Trophoblast cell (in vitro differentiated cells and primary cell): Measurements from ENCODE around the gene ARHGAP22.

Source experiments
- DNase-seq, 2 donors: peaks; one replicate each; pipeline ENCODE4 v3.0.0-alpha.2; 2016
- H2AFZ ChIP-seq: 2 replicates; pipeline ENCODE4 v1.6.1; 2013; ENCODE audit warnings: low read length, moderate library complexity, mild to moderate bottlenecking; ENCODE audit not compliant: insufficient read depth, poor library complexity
- H2AK5ac ChIP-seq: 2 replicates; pipeline ENCODE4 v1.6.1; 2013; ENCODE audit warnings: mild to moderate bottlenecking, low read length
- H2BK120ac ChIP-seq: 2 replicates; pipeline ENCODE4 v1.6.1; 2013; ENCODE audit warnings: low read length, mild to moderate bottlenecking, moderate library complexity; ENCODE audit not compliant: insufficient read depth, poor library complexity
- H2BK12ac ChIP-seq: 2 replicates; pipeline ENCODE4 v1.6.1; 2013; ENCODE audit warnings: mild to moderate bottlenecking, low read length, moderate library complexity
- H2BK5ac ChIP-seq: 2 replicates; pipeline ENCODE4 v1.6.1; 2013; ENCODE audit warnings: low read length, low read depth, moderate library complexity, mild to moderate bottlenecking; ENCODE audit not compliant: poor library complexity
- H3K14ac ChIP-seq: 2 replicates; pipeline ENCODE4 v1.6.1; 2013; ENCODE audit warnings: mild to moderate bottlenecking, low read length
- H3K18ac ChIP-seq: 2 replicates; pipeline ENCODE4 v1.6.1; 2013; ENCODE audit warnings: mild to moderate bottlenecking, low read length
- H3K23ac ChIP-seq: 2 replicates; pipeline ENCODE4 v1.6.1; 2013; ENCODE audit warnings: low read length
- H3K27ac ChIP-seq: 2 replicates; pipeline ENCODE4 v1.5.1; 2013; ENCODE audit warnings: low read depth, mild to moderate bottlenecking, inconsistent platforms, low read length, moderate library complexity
- H3K27me3 ChIP-seq: 2 replicates; pipeline ENCODE4 v1.6.1; 2013; ENCODE audit warnings: inconsistent platforms, mild to moderate bottlenecking, low read length, moderate library complexity; ENCODE audit not compliant: insufficient read depth
- H3K36me3 ChIP-seq, 2 experiments: 1 replicate in 1 of 2; 2 replicates in 1 of 2; pipeline ENCODE4 v1.6.1; 2013; ENCODE audit warnings: low read length in 2 of 2, mild to moderate bottlenecking in 2 of 2, moderate library complexity in 1 of 2; ENCODE audit not compliant: insufficient read depth in 2 of 2, control insufficient read depth in 1 of 2
- H3K4ac ChIP-seq: 2 replicates; pipeline ENCODE4 v1.6.1; 2013; ENCODE audit warnings: low read depth, mild to moderate bottlenecking, low read length, moderate library complexity
- H3K4me1 ChIP-seq, 2 experiments: 1 replicate in 1 of 2; 2 replicates in 1 of 2; pipeline ENCODE4 v1.6.1; 2013; ENCODE audit warnings: low read length in 2 of 2, mild to moderate bottlenecking in 2 of 2, moderate library complexity in 1 of 2; ENCODE audit not compliant: insufficient read depth in 2 of 2, control insufficient read depth in 1 of 2
- H3K4me2 ChIP-seq: 2 replicates; pipeline ENCODE4 v1.6.1; 2013; ENCODE audit warnings: inconsistent platforms, mild to moderate bottlenecking, low read length, moderate library complexity
- H3K4me3 ChIP-seq: 2 replicates; pipeline ENCODE4 v1.5.1; 2013; ENCODE audit warnings: mild to moderate bottlenecking, low read depth, low read length, inconsistent platforms
- H3K79me1 ChIP-seq: one replicate; pipeline ENCODE4 v1.6.1; 2013; ENCODE audit warnings: low read length
- H3K79me2 ChIP-seq: 2 replicates; pipeline ENCODE4 v1.6.1; 2013; ENCODE audit warnings: low read length, mild to moderate bottlenecking; ENCODE audit not compliant: control insufficient read depth, insufficient read depth, poor library complexity
- H3K9ac ChIP-seq: 2 replicates; pipeline ENCODE4 v1.6.1; 2013; ENCODE audit warnings: mild to moderate bottlenecking, low read length
- H3K9me3 ChIP-seq: 2 replicates; pipeline ENCODE4 v1.6.1; 2013; ENCODE audit warnings: low read depth, mild to moderate bottlenecking, control low read depth, inconsistent platforms, low read length; ENCODE audit not compliant: insufficient read depth
- H4K12ac ChIP-seq: 2 replicates; pipeline ENCODE4 v1.6.1; 2013; ENCODE audit warnings: low read depth, mild to moderate bottlenecking, low read length, moderate library complexity
- H4K8ac ChIP-seq: 2 replicates; pipeline ENCODE4 v1.6.1; 2013; ENCODE audit warnings: low read depth, mild to moderate bottlenecking, low read length, moderate library complexity
- H4K91ac ChIP-seq: one replicate; pipeline ENCODE4 v1.6.1; 2013; ENCODE audit warnings: low read depth, mild to moderate bottlenecking, low read length, moderate library complexity
- WGBS: extraction: QIAGEN DNeasy Blood & Tissue Kit; methylation state at CpG from one replicate; pipeline ENCODE4 v1.1.7; 2013; ENCODE audit warnings: missing lambda C conversion rate; ENCODE audit not compliant: insufficient read length, insufficient coverage; ENCODE audit errors: extremely low coverage; 5-methylcytosine and 5-hydroxymethylcytosine counted together

Gene ARHGAP22

DNA sequence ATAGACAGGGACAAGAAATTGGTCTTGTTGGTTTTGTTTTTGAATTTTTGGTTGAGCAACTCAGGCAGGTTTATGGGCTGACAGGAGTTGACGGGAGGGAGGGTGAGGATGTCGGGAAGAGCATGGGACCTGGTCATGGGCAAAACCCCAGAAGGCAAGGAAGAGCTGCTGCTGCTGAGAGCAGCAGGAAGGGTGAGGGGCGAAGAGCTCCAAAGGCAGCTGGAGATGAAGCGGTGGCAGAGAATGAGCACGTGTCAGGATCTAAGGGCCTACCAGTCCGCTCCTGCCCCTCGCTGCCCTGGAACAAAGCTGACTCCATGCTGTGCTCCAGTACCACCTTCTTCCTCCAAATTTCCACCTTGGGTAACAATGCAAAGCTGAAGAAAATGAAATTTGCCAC, 84.3 kb downstream of the ARHGAP22 start:
- Histone ChIP-seq H3K4me2 (no peak overlapping the region), H3K79me1 (no peaks in the 10 kb centered on the region), H3K4ac (no peak overlapping the region), H4K91ac (no peak overlapping the region), H3K9me3 (peaks cover 2% of the 10 kb centered on the region), H4K12ac (no peak overlapping the region), H3K27me3 (peaks cover 13% of the 10 kb centered on the region), H4K8ac (no peak overlapping the region), H3K9ac (no peak overlapping the region), H2AK5ac (no peak overlapping the region), H2BK120ac (no peak overlapping the region), H3K4me3 (no peak overlapping the region), H3K36me3 (no peaks in the 10 kb centered on the region), H2AFZ (no peak overlapping the region), H3K14ac (no peak overlapping the region), H3K23ac (no peak overlapping the region), H3K27ac (no peak overlapping the region), H2BK12ac (no peak overlapping the region), H3K4me1 (peaks cover 6 to 9% of the 10 kb centered on the region in 2 experiments), H3K79me2 (no peaks in the 10 kb centered on the region), H2BK5ac (no peak overlapping the region), H3K18ac (no peak overlapping the region)
- DNase-seq, result no peak
- no CpG with 5 or more reads among the region's 7 CpGs for WGBS

GRCh38 chr10:48520184-48520506, 84.7 kb downstream of the ARHGAP22 start:
- Histone ChIP-seq H3K79me2 (no peaks in the 10 kb centered on the region), H4K8ac (no peak overlapping the region), H2AK5ac (no peak overlapping the region), H2BK120ac (no peak overlapping the region), H3K4me2 (no peak overlapping the region), H2BK5ac (no peak overlapping the region), H3K79me1 (no peaks in the 10 kb centered on the region), H3K18ac (no peak overlapping the region), H4K12ac (no peak overlapping the region), H3K23ac (no peak overlapping the region), H2AFZ (no peak overlapping the region), H3K4me1 (peaks cover 6 to 9% of the 10 kb centered on the region in 2 experiments), H3K4ac (no peak overlapping the region), H3K27me3 (peaks cover 13% of the 10 kb centered on the region), H3K36me3 (no peaks in the 10 kb centered on the region), H3K9ac (no peak overlapping the region), H3K14ac (no peak overlapping the region), H4K91ac (no peak overlapping the region), H3K27ac (no peak overlapping the region), H2BK12ac (no peak overlapping the region), H3K9me3 (peaks cover 2% of the 10 kb centered on the region), H3K4me3 (no peak overlapping the region)
- DNase-seq, result no peak
- WGBS, result no CpG with 5 or more reads among the region's 3 CpGs

DNA sequence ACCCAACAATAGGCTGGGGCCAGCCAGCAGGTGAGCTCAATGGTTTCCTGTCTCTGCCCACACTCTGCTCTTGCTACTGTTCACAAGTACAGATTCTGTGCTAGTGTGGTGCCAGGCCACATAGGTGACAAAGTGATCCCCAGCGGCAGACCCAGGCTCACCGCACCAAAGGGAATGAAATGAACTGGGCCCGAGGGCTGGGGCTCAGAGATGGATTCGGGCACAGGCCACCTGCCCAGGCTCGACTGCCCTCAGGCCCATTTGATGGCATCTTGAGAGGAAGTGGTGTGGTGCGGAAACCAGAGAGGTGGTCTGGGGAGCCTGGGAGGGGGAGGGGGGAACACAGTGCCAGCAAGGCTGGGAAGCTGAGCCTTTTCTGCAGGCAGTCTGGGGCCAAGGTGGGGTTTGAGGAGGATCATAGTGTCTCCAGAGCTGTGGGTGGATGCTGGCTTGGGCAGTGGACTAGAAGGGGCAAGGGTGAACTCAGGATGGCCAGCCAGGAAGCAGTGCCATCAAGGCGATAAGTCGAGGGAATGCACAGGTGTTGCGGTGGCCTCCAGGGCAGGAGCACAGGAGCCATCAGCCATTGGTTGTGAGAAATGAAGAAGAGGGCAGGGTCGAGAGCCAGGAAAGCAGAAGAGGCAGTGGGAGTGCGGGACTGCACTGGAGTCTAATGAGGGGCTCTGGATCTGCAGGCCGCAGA, 85.2 kb downstream of the ARHGAP22 start:
- H3K27me3 ChIP-seq, result peaks cover 10% of the 10 kb centered on the region
- H3K4me1 ChIP-seq, result peaks cover 6 to 9% of the 10 kb centered on the region in 2 experiments
- DNase-seq, result no peak
- H2AFZ ChIP-seq, result no peak overlapping the region
- no peak overlapping the region for H3K14ac ChIP-seq
- no peaks in the 10 kb centered on the region for H3K79me2 ChIP-seq
- H3K4me2 ChIP-seq, result no peak overlapping the region
- no peak overlapping the region for H3K27ac ChIP-seq
- H2BK12ac ChIP-seq, result no peak overlapping the region
- no CpG with 5 or more reads among the region's 12 CpGs for WGBS
- H3K9ac ChIP-seq, result no peak overlapping the region
- no peak overlapping the region for H4K8ac ChIP-seq
- no peak overlapping the region for H3K4me3 ChIP-seq
- no peak overlapping the region for H2BK5ac ChIP-seq
- H3K4ac ChIP-seq, result no peak overlapping the region
- H3K79me1 ChIP-seq, result no peaks in the 10 kb centered on the region
- H3K36me3 ChIP-seq, result no peaks in the 10 kb centered on the region
- H3K23ac ChIP-seq, result no peak overlapping the region
- H2AK5ac ChIP-seq, result no peak overlapping the region
- peaks cover 2% of the 10 kb centered on the region for H3K9me3 ChIP-seq
- H3K18ac ChIP-seq, result no peak overlapping the region
- no peak overlapping the region for H4K91ac ChIP-seq
- H4K12ac ChIP-seq, result no peak overlapping the region
- H2BK120ac ChIP-seq, result no peak overlapping the region

DNA sequence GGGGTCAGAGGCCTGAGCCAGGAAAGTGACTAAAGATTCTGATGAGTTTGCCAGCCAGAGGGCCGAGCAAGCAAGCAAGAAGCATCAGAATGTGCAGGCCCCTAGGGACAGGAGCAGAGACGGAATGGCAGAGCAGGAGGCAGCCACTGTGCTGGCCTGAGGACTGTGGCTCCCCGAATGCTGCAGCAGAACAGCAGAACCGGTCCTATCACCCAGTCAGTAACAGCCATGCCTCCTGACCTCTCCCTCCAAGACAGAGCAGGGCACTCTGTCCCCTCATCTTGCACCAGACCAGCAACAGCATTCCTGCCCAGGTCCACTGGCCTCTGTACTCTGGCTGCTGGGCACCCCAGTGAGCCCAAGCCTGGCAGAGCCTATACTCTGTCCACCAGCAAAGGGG, 85.9 kb downstream of the ARHGAP22 start:
- Histone ChIP-seq H3K9ac (no peak overlapping the region), H3K4me2 (no peak overlapping the region), H3K79me1 (no peaks in the 10 kb centered on the region), H3K23ac (no peak overlapping the region), H2BK120ac (no peak overlapping the region), H3K4ac (no peak overlapping the region), H3K9me3 (peaks cover 2% of the 10 kb centered on the region), H4K91ac (no peak overlapping the region), H3K18ac (no peak overlapping the region), H2AFZ (no peak overlapping the region), H4K8ac (no peak overlapping the region), H3K79me2 (no peaks in the 10 kb centered on the region), H3K4me1 (peaks cover 6 to 9% of the 10 kb centered on the region in 2 experiments), H3K14ac (no peak overlapping the region), H2BK5ac (no peak overlapping the region), H2AK5ac (no peak overlapping the region), H4K12ac (no peak overlapping the region), H3K27ac (no peak overlapping the region), H3K36me3 (no peaks in the 10 kb centered on the region), H3K27me3 (peaks cover 5% of the 10 kb centered on the region), H2BK12ac (no peak overlapping the region), H3K4me3 (no peak overlapping the region)
- no peak for DNase-seq
- WGBS, result no CpG with 5 or more reads among the region's 4 CpGs
